Omental fat pad (tissue), 4 donors: ENCODE measurements around the gene ZNF302. TPM values are rescaled to one million over a fixed set of nuclear protein-coding genes. Genes with fewer than 3 reads are reported as not detected.
A peak's percentile ranks its signal among the peaks of the same experiment; 100 is the strongest.

Experiments used
- ATAC-seq: fragments of 150-250 bp; one replicate; pipeline ENCODE4 v1.9.1; 2016; ENCODE audit warnings: mild to moderate bottlenecking, moderate library complexity; ENCODE audit not compliant: low FRiP score
- DNase-seq: peaks from one replicate; pipeline ENCODE4 v3.0.0-alpha.2; 2019; ENCODE audit warnings: low spot score
- total RNA-seq, 4 donors: library from RNA; depleted of rRNA; stranded (reverse); fragments of >200 nt; gene quantifications; one replicate each; pipeline ENCODE4 v1.1.0, GENCODE V29; 2016
- TF ChIP-seq, protein P1 (sequence below), 3 donors: fragments of 450-650 bp; IDR thresholded peaks; one replicate each; pipeline ENCODE4 v1.5.1; 2016 to 2017; ENCODE audit warnings: antibody characterized with exemption in 3 of 3, mild to moderate bottlenecking in 3 of 3, moderate library complexity in 2 of 3

Gene ZNF302
- total RNA-seq = 10 to 100 TPM; 11.8 to 40.8 (median 19.9) TPM

DNA sequence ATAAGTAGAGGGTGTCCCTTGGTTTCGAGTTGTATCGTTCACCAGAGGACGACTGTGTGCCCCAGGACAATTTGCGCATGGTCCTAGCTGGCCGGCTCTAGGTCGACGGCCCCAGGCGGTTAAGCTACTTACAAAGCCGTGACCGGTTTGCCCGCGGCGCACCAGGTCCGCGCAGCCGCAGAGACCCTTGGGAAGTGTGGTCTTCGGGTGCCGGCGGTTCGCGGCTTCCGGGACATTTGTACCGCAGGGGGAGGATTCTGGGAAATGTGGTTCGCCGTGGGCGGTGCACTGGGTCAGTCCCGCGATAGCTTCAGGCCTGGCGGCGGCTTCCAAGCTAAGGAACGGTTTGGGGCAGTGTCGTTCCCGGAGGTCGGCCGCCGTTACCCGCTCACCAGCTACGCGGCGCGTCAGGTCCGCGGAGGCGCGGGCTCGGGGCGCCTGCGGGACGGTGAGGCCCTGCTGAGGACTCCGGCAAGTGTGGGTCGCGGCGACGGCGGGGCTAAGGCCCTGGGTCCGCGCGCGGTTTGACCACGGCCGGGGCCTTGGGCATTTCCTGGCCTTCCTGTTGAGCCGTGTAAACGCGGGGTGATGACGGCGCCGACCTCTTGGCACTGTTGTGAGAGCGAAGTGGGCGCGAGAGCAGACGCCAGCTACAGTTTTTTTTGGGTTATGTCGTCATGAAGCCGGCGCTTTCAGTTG lies at the start of gene ZNF302:
TSS of gene ZNF302 (plus strand) at position 293 of the 699 bp plus-strand sequence. CDS start 1,127 bp downstream, outside the sequence.
- DNase-seq = peak; percentile 83
- TF ChIP-seq, protein P1, sequence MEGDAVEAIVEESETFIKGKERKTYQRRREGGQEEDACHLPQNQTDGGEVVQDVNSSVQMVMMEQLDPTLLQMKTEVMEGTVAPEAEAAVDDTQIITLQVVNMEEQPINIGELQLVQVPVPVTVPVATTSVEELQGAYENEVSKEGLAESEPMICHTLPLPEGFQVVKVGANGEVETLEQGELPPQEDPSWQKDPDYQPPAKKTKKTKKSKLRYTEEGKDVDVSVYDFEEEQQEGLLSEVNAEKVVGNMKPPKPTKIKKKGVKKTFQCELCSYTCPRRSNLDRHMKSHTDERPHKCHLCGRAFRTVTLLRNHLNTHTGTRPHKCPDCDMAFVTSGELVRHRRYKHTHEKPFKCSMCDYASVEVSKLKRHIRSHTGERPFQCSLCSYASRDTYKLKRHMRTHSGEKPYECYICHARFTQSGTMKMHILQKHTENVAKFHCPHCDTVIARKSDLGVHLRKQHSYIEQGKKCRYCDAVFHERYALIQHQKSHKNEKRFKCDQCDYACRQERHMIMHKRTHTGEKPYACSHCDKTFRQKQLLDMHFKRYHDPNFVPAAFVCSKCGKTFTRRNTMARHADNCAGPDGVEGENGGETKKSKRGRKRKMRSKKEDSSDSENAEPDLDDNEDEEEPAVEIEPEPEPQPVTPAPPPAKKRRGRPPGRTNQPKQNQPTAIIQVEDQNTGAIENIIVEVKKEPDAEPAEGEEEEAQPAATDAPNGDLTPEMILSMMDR (IDR thresholded peaks at IDR 0.05) = no peak
- ATAC-seq = peak; percentile 99

DNA sequence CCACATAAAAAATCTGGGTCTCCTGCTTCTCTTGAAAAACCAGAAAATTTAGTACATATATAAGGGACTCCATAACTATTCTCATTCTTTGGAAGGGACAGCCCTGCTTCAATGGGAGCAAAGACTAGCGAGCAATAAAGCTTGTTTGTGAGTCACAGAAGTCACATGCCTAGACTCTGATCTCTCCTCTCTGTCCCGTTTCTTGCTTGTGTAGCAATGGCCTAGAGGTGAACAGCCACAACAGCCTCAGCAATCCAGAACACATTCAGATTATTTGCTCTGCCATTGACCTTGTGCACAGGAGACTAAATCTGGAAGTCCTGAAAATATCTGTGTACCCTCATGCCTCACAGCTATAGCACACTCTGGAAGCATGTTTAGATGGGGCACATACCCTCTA lies 43.7 kb upstream of the ZNF302 start:
- DNase-seq (no peak), ATAC-seq (no peak)
- TF ChIP-seq, protein P1 (IDR thresholded peaks at IDR 0.05) = no peak

DNA sequence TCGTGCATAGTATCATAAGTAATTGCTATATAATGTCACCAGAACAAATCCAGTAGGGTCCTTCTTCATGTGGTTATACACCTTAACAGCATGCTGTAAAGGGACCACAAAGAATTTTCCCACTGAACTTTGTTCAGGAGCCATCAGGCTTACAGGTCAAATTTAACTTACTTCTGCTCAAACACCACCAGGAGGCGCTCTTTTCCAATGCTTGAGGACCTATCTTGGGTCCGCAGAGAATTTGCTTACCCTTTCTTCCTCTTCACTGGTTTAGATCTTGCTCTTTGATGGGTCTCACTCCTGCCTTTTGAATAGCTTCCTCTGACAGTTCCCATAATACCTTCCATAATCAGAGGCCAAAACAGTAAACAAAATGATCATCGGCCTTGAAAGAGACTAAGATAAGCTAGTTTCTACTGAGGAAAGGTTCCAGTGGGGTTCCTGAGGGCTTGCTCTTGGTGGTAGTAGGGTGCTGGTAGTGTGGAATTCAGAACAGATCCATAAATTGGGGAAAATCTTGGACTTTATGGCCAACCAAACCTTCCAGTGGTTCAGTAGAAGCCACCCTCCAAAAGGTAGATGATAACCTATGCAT lies 37.9 kb upstream of the ZNF302 start:
- ATAC-seq (no peak), DNase-seq (no peak)
- TF ChIP-seq, protein P1 (IDR thresholded peaks at IDR 0.05) = peak in 1 of 3 donors; percentile 31

DNA sequence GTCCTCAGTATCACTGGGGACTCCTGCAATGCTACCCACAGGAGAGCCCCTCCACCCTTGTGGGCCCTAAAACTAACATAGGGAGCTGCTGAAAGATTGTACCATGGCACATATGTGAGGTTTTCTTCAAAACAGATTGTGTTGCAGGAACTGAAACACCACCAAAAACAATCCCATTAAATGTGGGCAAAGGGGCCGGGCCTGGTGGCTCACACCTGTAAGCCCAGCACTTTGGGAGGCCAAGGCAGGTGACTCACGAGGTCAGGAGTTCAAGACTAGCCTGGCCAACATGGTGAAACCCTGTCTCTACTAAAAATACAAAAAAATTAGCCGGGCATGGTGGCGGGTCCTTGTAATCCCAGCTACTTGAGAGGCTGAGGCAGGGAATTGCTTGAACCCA lies 35.2 kb upstream of the ZNF302 start:
- DNase-seq = no peak
- ATAC-seq = no peak
- TF ChIP-seq, protein P1 (IDR thresholded peaks at IDR 0.05) = no peak

DNA sequence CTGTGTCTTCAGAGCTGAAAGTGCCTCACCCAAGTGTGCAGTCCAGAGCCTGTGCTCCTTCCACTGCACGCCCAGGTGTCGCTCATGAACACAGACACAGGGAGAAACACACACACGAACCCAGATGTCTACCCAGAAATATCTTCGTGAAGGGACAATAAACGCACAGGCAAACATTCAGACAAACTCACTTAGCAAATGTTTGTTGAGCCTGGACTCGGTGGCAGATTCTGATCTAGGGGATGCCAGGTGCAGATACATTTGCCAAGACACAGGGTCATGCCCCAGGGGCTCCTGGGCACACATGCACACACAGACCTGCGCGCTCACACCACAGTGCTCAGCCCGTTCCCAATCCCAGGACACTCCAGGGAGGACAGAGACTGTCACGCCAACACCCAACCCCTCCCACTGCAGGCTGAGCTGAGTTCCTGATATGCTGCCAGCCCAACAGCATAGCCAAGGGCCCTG lies 32.5 kb upstream of the ZNF302 start:
- DNase-seq (no peak), ATAC-seq (no peak)
- TF ChIP-seq, protein P1 (IDR thresholded peaks at IDR 0.05) = no peak

DNA sequence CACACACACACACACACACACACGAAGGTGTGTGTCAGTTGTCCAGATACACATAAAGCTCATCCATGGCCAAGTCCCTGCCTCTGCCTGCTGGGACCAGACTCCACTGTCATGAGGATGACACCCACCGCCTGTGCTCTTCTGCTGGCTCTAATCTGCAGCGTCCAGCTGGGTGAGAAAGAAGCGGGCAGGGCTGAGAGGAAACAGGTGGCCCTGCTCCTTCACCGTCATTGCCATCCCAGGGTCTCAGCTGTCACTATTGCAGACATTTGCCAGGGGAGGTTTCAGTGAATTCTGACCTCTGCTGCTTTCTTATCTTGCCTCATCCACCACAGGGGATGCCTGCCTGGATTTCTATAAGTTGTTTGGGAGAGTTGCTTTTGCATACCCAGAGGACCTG lies 31.9 kb upstream of the ZNF302 start:
- TF ChIP-seq, protein P1 (IDR thresholded peaks at IDR 0.05) = no peak
- DNase-seq (no peak), ATAC-seq (no peak)
